ENCODE results near the gene CCDC85B.
A peak's percentile ranks its signal among the peaks of the same experiment; 100 is the strongest.
"Not testable (repeated sequence)": the region's sequence is repeated elsewhere in the genome, so short reads cannot be mapped to it uniquely, and the experiment has no call there.

CCDC85B gene

GRCh38 chr11:65890324-65891218 lies at the start of gene CCDC85B:
Gene CCDC85B, plus strand, starts transcription at chr11:65890673. Its CDS starts 111 bp downstream, at chr11:65890784.
- DNase-seq (ENCODE audit: low spot score) = peak; percentile 97

GRCh38 chr11:65842144-65842543 lies 48.3 kb upstream of the CCDC85B start:
- DNase-seq (ENCODE audit: low spot score) = no peak

DNA sequence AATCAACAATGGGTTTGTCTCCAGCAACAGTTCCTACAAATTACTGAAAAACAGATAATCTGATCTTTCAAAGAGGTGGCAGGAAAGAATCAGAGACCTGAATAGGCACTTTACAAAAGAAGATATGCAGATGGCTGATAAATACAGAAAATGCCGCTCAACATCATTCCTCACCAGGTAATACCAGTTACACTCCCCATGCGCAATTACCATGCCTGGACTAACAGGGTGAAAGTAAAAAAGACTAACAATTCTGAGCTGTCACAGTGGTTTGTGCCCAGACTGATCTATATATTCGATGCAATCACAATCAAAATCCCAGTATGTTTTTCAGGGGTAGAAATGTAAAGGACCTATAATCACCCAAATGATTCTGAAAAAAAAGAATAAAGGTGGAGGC lies 46.7 kb upstream of the CCDC85B start:
- no peak for DNase-seq (ENCODE audit: low spot score)

DNA sequence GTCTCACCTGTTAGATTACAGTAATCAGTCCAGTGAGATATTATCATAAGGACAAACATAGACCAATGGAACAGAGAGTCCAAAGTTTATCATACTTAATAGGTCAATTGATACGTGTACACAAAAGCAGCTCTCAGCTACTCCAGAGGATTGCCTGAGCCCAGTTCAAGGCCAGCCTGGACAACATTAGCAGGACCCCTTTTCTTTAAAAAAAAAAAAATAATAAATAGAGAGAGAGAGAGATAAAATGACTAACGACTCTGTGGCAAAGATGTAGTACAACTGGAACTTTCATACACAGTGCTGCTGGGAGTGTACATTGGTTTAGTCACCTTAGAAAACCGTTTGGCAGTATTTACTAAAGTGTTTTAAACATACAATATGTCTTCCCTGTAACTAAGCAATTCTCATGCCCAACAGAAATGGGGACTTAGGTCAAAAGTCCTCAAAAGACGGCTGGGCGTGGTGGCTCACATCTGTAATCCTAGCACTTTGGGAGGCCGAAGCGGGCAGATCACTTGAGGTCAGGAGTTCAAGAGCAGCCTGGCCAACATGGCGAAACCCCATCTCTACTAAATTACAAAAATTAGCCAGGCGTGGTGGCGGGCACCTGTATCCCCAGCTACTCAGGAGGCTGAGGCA lies 46.1 kb upstream of the CCDC85B start:
- no peak for DNase-seq (ENCODE audit: low spot score)

- DNase-seq (ENCODE audit: low spot score) = no peak
Measured at GRCh38 chr11:65847746-65848145, 42.7 kb upstream of the CCDC85B start.

DNA sequence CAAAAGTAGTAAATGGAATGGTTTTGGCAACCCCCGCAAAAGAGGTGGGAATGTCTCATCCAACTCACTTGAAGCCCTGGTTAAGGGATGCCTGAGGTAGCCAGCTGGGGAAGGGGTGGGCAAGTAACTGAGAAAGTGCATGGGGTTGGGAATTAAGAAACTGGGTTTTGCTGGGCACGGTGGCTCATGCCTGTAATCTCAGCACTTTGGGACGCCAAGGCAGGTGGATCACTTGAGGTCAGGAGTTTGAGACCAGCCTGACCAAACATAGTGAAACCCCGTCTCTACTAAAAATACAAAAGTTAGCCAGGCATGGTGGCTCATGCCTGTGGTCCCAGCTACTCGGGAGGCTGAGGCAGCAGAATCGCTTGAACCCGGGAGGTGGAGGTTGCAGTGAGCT lies 41.8 kb upstream of the CCDC85B start:
- DNase-seq (ENCODE audit: low spot score) = not testable (repeated sequence)

GRCh38 chr11:65849366-65849765 lies 41.1 kb upstream of the CCDC85B start:
- DNase-seq (ENCODE audit: low spot score) = no peak

DNA sequence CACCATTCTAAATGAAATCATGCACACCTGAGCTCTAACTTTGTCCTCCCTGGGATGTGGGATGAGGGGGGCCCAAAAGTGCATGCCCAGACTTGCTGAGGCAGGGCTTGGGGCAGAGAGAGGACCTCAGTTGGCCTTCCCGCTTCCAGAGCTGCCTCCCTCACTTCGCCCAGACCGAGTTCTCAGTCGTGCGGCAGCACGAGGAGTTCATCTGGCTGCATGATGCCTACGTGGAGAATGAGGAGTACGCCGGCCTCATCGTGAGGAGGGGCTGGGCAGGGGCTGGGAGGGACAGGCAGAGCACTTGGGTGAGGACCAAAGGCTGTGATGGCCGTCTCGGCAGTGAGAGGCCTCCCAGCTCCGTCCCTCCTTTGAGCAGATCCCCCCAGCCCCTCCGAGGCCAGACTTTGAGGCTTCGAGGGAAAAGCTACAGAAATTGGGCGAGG lies 40.7 kb upstream of the CCDC85B start:
- no peak for DNase-seq (ENCODE audit: low spot score)

GRCh38 chr11:65850217-65851082 lies 40.0 kb upstream of the CCDC85B start:
- no peak for DNase-seq (ENCODE audit: low spot score)

DNA sequence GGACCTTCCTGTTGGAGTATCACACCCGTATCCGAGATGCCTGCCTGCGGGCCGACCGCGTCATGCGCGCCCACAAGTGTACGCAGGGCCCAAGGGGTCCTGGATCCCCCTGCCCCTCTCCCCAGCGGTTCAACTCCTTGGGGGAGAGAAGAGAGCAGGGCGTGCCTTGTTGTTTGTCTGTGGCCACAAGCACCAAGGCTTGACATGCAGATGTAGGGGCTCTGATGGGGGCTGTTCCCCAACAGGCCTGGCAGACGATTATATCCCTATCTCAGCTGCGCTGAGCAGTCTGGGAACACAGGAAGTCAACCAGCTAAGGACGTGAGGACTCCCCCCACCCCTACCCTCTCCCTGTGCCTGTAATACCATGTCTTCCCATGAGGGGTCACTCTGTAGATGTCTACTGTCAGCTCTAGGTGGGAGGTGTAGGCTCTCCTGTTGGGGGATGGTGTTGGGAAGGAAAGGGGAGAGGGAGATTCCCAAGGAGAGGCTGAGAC lies 39.3 kb upstream of the CCDC85B start:
- peak; percentile 58 for DNase-seq (ENCODE audit: low spot score)

- no peak for DNase-seq (ENCODE audit: low spot score)
Measured at GRCh38 chr11:65851811-65852507, 38.5 kb upstream of the CCDC85B start.

- no peak for DNase-seq (ENCODE audit: low spot score)
Measured at GRCh38 chr11:65852508-65853245, 37.8 kb upstream of the CCDC85B start.

GRCh38 chr11:65853246-65853979 lies 37.1 kb upstream of the CCDC85B start:
- DNase-seq (ENCODE audit: low spot score) = no peak

DNA sequence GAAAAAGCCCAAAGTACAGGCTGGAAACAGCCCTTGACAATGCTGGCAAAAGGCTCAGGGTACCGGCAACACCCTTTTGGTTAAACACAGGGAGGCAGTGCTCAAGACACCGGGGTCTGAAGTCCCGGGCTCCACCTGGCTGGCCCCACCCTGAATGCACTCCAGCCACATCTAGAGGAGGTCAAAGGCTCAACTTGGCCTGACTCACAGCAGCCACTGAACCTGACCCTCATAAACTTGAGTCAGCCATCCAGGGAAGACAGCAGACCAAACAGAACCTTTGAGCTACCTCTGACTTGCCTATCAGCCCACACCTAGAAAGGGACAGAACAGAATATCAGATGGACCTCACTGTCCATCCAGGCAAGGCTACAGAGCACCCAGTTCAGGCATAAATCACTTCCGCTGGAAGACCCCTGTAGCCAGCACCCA lies 36.3 kb upstream of the CCDC85B start:
- DNase-seq (ENCODE audit: low spot score) = no peak

DNA sequence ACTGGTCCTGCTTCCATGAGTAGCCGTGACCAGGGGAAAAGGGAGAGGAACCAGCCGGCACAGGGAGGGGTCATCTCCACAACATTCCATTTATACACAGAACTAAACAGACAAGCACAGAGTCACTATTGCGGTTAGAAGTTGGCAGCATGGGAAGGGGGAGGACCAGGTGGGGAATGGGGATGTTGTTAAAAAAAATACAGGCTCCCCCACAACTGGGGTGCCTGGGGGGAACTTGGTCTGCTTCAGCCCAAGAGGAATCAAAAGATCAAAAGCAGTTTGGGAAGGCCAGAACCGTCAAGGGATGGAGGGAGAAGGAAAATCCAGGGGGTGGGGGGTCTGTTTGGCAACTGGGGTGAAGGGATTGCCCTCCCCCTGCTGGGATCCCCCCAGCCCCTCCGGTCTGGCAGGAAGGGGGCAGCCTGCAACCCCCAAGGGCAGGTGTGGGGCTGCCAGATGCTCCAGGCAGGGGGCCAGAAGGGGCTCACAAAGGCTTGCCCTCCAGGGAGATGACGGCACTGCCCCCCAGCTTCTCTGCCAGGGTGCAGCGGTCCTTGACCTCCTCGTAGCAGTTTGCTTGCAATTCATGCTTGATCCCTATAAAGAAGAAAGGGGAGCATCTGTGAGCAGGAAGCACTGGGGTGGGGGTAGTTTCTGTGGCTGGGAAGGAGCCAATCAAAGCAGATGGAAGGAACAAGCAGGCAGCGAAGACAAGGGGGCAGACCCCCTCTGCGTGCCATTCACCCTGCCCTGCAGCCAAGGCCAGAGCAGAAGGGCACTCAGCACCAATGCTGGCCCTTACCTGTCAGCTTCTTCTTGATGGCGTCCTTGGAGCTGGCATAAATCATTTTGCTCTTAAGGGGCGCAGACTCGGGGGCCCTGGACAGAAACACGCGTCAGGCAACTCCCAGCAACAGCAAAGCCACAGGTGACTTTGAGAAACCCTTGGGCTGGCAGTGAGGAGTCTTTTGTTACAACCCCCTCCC lies 35.3 kb upstream of the CCDC85B start:
- peak; percentile 1 for DNase-seq (ENCODE audit: low spot score)

- DNase-seq (ENCODE audit: low spot score) = no peak
Measured at GRCh38 chr11:65855927-65856363, 34.5 kb upstream of the CCDC85B start.

DNA sequence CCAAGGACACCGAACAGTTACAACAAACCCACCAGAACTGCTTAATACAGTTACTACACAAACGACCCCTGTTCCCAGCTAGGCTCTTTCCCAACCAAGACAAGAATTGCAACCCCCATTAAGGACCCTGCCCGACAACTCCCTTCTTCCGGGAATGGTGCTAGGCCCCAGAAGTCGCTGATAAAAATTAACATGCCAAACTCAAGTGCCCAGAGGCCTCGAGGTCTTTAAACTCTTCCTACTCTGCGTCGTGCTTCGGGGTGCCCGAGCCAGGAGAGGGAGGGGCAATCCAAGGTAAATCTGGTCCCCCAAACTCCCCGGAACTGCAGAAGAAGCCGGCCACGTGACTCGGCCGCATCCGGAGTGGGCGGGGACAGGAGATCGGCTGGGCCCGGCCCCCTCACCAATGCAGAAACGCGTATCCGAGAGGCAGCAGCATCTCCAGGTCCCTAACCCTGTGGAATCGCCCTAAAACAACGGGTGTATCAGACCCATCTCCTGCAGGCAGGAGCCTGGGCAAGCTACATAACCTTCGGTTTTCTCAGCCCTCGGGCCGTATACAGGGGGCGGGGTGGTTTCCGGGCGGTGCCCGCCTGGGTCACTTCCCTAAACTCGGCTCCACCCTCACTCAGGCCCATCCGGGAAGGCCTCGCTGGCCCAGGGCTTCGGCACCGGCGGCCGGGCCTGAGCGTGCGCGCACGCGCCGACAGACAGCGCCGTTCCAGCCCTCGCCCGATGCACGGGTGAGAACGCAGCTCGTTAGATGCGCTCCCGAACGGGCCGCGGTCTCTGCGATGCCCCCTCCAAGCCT lies 33.6 kb upstream of the CCDC85B start:
- DNase-seq (ENCODE audit: low spot score) = peak; percentile 55

DNA sequence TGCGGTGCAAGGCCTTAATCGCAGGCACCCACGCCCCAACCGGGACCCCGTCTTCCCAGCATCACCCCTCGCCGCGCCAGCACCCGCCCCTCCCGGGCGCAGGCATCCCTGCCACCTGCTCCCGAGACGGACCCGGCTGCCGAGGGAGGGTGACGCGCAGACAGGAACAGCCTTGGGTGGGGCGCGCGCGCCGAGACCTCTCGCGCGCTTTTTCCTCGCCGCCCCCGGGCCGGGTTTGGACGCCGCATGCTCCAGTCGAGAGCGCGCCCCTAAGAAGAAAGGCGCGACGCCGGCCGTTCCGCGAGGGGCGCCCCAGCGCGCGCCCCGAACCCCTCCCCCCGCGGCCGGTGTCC lies 33.0 kb upstream of the CCDC85B start:
- no peak for DNase-seq (ENCODE audit: low spot score)

Data from cerebellar cortex (tissue), 1 donor.